Activated naive CD4-positive, alpha-beta T cell treated with anti-CD3 and anti-CD28 coated beads, Interleukin-2, amount 50 U/mL, for 16 hours (primary cell): ENCODE data around the gene PSMB11.

ENCODE experiments used
- DNase-seq: peaks from one replicate; pipeline ENCODE4 v3.0.0-alpha.2; 2020

The PSMB11 gene

DNA sequence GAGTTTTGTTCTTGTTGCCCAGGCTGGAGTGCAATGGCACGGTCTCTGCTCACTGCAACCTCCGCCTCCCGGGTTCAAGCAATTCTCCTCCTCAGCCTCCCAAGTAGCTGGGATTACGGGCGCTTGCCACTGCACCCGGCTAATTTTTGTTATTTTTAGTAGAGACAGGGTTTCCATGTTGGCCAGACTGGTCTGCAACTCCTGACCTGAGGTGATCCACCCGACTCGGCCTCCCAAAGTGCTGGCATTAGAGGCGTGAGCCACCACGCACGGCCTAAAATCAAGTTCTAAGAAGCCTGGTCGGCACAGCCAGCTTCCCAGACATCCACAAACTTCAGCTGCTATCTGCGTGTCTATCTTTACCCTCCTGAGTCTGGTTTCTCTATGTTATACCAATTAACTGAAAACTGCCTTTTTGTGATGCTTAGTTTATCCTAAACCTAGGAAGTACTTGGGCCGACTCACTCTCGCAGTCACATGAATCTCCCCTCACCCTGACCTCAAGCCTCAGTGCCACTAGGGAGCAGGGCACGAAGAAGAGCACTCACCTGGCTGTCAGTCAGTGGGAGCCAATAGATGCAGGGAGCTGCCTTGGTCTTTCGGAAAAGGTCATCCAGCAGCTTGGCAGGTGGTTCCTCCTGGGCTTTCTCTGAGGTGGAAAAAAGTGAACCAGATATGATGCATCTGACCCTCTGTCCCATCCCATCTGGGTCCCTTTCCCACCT, 18.7 kb downstream of the PSMB11 start:
- no peak for DNase-seq

DNA sequence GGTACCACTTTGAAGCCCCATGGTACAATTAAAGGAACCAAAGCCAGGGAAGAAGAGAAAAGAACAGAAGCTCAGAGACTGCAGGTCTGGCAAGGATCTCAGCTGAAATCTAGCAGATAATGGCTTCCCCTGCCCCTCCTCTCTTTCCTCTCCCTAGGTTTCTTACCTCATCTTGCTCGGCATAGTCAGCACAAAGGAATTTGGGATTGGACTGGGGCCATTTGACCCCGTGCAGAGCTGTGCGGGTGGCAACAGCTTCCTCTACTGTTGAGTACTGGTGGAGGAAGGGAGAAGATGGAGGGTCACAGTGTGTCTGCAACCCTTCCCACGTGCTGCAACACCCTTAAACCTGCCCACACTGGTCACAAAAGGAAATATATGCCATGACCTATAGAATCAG, 20.0 kb downstream of the PSMB11 start:
- no peak for DNase-seq

DNA sequence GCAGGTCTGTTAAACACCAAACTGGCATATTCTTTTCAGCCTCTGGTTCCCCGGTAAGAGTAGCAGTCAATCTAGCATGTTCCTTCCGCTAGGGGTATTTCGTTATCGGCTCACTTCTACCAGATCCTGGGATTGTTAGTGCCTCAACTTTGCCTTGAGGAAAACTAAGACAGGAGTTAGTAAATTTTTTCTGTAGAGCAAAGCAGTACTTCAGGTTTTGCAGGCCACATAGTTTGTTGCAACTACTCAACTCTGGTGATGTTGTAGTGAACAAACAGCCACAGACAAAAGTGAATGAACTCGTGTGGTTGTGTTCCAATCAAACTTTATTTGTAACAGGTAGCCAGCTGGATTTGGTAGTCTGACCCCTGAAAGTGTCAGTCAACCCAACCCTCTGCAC, 21.6 kb downstream of the PSMB11 start:
- no peak for DNase-seq

DNA sequence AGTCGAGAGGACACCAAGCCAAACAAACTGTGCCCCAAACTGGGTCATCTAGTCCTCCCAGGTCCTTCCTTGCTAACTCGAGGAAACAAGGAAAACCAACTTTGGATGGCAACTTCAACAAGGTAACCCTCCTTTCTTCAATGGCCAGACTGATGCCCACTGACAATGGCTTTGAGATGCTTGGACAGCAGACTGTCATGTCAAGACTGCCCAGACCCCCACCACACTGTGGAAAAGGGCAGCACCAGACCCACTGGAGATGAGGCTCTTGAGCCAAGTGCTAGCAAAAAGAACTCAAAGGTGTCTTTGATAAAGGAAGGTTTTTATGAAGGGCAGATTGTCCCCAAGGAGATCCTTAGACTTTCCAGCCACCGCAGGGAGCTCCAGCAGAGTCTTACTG, 24.4 kb downstream of the PSMB11 start:
- DNase-seq, result no peak

DNA sequence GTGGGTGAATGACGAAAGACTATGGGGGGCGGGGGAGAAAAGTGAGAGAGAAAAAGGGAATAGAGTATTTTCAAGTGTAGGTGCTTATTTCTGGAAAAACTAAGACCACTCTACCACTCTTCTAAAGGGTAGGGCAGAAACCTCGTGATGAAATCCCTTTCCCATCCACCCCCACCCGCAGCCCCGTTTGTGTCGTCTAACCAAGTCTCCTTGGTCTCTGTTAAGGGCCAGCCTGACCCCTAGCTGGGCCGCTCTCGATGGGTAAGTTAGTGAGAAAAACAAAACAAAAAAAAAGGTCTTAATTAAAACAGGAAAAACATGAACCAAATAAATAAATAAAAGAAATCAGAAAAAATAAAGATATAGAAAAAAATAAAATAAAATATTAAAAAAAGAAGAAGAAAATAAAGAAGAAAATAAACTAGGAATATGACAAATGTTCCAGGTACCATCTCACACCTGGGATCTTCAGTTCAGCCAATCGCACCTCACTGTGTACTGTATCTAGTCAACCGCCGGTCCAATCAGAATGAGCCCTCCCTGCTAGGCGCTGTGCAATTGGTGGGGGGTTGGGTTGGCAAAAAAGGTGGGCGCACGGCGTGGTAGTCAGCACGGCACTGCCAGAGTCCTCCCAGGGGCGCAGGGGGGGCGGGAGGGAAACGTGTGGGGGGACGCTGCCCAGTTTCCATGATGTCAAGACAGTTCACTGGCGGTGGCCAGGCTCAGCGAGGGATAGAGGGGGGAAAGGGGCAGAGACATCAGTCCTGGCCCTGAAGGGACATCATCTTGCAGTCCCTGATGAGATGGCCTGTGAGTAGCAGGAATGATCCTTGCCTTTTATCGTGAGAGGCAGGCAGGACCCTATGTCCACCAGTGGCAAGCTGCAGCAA, 25.1 kb downstream of the PSMB11 start:
- no peak for DNase-seq

DNA sequence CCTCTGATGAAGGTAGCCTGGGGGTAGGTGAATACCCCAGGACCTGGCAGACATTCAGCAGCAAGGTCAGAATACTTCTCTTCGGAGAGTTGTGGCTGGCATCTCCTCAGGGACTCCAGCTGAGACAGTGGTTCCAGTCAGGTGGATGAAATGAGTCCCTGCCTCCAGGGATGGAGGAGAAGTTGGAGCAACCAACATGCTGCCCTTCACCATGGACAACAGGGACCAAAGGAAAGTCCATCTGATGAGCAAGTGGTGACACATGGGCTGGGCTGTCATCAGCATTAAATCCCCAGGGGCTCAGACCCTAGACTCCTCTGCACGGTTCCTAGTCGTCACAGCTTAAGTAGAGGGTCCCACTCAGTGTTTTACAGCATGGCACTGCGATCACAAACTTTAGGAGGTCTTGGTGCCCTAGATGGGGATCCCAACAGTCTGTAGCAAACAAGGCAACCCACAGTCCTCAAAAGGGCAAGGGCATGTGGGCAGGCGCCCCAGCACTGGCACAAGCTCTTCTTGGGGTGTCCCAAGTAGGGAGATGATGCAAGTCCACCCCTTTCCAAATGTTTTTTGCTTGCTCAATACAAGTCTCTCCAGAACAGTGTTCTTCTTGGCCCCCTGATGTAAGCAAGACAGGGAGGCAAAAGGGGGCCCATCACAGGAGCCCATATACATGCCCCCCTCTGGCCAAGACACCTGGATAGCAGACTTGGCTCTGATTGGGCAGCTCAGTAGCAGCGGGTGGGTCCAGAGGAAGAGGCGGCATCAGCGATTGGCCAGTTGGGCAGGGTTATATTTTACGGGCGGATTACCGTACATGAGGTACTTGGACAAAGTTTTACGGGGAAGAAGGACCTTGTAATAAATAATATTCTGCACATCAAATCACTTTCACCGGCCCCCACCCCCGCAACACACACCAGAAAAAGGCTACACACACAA, 26.1 kb downstream of the PSMB11 start:
- no peak for DNase-seq

DNA sequence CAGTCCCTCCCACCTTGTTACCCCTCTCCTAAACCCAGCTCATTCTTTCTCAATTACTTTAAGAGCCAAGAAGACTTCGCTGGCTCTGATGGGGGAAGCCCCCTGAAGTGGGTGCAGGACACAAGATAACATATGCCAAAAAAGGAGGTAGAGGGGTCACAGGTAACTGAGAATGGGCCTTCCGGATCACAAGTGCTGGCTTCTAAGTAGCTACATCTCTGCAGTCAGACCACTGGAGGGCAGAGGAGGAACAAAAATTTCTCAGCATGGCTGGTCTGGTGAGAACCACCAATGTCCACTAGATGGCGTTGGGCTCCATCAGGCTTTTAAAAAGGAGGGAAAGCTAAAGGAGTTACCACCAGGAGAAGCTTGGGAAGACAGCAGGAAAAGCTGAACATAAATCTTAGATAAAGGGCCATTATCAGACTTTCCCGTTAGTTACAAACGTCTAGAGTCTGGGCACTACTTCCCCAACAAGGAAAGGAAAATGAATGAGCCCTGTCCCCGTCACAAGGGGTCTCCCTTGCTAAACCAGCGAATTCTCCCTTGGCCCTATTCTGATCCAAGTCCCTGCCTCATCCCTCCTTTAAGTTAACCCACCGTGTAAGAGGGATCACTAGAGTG, 26.9 kb downstream of the PSMB11 start:
- DNase-seq, result peak; percentile 67

DNA sequence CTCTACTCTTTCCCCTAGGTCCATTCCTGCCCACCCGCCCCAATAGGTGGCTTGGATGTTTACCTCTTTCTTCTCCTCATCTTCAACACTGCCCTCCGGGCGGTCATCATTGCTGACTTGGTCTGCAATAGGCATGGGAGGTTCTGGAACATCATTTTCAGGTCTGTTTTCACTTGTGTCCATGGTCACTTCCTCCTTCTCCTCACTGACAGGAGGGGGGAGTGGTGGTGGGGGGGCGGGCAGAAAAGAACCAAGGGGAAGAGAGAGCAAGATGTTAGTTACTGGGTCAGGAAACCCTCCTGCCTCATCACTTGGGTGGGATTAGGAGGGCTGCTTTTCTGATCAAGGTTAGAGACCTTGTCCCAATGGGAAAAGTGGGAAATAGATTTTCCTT, 27.4 kb downstream of the PSMB11 start:
- no peak for DNase-seq

DNA sequence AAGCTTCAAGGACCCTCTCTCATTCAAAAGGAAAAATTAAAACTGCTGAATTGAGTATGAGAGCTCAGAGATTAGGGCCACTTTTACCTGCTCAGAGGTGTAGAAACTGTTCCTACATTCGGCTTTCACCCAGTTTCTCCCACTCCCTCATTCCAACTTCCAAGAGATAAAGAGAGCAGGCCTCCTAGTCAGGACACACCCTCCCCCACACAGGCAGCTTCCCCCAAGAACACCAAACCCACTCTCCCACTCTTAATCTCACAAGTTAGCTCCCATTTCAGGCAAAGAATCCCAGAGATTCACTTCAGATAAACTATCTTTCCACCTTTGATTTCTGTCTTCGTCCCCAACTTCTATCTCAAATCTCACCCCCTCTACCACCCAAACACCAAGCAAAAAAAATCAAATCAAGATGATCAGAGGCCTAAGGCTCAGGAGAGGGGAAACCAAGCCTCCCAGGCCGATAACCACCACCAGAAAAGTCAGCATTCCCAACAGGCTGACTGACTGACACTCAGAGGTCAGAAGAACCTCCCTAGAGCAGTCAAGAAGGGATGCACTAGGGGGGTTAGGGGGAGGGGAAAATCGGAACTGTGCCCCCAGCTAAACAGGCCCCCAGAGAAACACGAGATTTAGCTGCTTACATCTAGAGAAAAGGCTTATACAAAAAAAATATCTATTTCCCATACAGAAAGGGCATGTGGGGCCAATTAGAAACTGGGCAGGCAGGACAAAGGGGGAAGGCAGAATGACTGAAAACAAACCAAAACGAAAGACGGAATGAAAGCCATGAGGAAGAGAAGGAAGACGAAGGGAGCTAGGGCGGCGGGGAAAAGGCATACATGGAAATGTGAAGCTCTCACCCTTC, 28.5 kb downstream of the PSMB11 start:
- DNase-seq, result no peak

DNA sequence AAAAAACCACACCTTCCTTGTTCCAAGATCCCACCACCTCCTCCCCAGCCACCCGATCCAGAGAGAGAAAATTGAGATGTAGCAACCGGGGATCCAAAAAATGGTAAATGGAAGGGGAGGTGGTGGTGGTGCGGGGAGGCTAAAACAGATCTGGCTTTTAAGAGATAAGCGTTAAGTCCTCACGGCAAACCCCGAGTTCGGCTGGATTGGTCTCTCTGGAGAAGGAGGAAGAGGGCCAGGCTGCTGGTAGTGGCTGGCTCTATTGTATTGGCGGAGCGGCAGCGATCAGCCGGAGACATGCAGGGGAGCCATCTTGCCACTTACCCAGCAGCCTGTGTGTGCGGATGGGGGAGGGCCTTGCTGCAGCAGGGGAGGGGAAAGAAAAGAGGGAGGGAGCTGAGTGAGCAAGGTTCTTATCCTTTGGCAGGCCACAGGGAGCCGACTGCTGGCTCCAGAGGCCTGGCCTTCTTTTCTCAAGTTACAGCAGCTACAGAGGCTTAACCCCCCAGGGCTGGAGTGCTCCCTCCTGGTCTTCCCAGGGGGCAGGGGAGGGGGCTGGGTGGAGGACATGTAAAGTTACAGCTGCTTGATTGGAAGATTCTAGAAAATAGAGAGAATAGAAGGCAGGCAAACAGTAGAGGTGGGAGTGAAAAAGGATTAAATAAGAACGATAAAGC, 29.4 kb downstream of the PSMB11 start:
- DNase-seq, result peak; percentile 81

DNA sequence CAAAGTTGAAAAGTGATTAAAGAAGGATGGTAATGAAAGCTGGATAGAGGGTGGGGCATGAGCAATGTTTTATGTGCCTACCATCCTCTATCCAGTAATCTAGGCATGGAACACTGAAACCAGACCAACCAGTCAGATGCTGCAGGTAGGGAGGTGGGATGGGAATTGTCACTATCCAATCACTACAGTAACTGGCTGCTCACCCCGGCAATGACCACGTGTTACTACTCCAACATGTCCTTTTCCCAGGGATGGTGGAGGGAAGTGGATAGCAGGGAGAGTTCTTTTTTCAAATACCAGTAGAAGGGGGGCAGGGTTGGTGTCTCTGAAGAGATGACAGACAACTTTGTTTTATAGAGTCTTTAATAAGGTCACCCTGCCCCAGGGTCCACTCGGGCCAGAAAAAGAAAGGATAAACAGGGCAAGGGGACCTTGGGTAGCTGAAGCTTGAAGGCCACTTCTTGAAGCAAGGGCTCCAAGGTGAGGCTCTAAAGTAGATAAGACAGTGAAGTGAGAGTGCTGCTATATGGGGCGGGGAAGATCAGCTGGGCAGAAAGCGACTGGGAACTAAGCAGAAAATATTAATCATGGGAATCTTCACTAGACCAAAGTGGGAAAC, 30.0 kb downstream of the PSMB11 start:
- DNase-seq, result no peak

DNA sequence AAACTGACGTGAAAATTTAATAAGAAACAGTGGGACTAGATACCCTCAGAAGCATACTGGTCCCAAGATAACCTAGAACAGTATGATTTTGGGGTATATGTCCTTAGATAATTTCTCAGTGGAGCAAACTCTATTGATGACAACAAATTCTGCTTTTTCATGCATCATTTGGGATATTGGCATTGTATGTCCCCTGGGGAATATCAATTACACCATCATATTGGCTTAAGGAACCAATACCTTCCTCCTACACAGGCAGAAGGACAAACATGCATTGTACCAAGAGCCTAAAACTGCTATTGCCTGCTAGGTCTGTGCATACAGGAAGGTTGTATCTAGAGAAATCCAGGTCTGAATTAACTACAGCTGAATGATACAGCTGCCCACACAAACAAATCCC, 32.9 kb downstream of the PSMB11 start:
- no peak for DNase-seq

DNA sequence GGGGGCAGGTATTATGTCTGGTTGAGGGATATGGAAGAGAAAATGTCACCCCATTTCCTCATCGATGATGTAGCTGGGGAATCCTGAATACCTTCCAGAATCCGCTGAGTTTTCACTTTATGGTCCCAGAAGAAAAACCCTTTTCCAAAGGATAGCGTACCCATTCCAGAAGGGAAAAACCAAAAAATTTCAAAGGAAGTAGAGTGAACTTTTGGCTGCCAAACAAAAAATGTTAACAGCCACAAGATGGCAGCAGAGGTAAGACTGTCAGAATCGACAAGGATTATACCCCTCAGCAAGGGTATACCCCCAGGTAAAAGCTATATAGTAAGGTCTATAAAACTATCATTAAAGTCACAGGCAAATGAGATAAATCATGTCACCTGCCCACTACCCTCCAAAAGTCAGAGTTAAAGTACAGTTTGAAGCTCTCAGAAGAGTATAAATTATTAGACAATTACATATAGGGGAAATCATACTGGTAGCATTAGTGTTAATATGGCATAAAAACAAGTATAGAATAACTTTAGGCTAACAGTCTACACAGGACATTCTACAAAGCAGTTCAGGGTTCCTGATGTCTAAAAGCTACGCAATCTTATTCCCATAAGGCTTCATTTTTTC, 34.9 kb downstream of the PSMB11 start:
- DNase-seq, result no peak

DNA sequence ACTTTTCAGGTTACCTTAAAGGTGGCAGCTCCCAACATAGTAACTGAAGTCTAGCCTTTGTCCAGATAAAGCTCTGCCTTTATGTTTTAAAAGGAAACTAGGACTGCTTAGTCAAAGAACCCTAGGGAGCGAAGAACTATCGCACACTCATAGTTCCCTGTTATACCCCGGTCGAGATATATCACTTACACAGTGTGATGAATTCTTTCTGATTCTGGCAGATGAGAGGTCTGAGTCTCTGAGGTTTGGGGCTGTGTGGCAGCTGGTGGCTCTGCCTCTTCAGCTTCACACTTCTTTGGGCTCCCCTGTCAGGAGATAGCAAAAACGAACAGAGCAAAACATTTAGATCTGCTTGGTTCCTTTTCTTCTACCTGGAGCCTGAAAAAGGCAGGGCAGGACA, 36.0 kb downstream of the PSMB11 start:
- no peak for DNase-seq

DNA sequence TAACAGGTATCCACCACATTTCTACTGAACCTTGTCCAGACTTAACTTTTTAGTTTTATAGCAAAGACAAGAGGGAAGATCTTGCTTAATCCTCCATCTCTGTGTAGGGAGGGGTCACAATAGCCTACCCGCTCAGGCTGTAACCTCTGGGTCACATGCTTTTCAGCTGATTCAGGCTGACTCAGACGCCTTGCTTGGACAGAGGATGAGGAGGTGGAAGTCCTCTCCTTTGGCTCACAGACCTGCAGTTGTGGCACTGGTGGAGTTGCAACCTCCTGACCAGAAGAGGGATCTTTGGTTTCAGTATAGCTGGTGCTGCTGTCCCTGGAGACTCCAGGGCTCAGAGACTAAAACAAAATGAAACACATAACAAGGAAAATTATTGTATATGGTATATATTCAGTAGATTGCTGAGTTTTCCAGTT, 36.7 kb downstream of the PSMB11 start:
- DNase-seq, result no peak

DNA sequence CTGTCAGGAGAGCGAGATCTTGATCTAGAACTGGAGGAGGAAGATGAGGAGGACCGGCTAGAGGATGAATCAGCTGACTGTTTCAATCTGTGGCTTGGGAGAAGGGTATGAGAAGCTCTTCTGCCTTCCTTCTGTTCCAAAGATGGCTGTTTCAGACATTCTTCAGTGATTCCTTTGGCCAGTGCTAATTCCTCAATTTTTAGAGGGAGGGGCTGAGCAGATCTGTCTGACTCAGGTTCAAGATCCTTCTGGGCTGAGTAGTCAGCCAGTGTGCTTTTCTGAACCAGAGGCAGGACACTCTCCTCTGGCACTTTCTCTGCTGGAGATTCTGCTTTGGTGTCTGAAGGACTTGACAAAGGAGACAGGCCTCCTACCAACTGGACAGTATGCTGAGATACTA, 37.7 kb downstream of the PSMB11 start:
- no peak for DNase-seq

DNA sequence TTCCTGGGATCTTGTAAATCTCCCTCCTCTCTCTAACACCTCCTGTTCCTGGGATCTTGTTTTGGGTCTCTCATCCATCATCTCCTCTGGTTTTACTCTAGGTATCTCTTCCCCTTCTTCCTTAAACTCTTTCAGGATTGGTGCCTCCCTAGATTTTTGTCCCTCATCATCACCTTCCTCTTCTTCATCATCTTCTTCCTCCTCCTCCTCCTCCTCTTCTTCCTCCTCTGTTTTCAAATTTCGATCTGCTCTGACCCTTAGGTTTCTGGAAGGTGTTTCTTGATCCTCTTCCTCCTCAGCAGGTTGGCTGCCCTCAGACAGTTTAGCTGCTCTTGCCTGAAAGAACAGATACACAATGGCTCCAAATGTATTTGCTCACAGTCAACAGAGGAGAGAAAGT, 38.5 kb downstream of the PSMB11 start:
- DNase-seq, result no peak

DNA sequence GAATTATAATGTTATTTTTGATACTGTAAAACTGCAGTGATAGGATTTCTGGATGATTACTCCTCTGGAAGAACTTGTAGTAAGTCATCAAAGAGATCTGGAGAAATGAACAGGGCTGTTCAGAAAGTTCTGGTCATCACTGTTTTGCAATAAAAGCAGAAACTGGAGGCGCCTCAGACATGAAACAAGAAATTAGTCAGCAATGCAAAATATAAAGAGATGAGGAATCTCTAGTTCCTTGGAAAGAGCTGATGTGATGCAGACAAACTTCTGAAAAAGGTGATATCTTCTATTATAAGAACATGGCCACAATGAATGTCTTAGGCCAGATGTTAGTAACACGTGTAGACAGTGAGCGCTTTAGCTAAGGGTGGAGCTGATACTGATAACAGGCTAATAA, 43.4 kb downstream of the PSMB11 start:
- no peak for DNase-seq

DNA sequence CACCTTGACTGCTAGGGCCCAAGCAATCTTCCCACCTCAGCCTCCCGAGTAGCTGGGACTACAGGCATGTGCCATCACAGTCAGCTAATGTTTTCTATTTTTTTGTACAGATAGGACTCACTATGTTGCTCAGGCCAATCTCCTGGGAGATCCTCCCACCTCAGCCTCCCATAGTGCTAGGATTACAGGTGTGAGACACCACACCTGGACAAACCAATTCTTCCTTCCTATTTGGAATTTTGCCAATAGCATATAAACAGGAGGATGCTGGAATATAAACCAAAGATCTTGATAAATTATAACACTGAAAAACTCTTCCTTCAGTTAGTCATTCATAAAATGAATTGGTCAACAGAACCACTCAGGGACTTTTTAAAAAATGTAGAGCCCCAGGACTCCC, 44.6 kb downstream of the PSMB11 start:
- no peak for DNase-seq
